Embryonic facial prominence (tissue), 1 donor: ENCODE data around the gene LEPR.
"Not testable (repeated sequence)": the region's sequence is repeated elsewhere in the genome, so short reads cannot be mapped to it uniquely, and the experiment has no call there.

Experiments used
- DNase-seq: peaks from one replicate; pipeline ENCODE4 v3.0.0-alpha.2; 2016; ENCODE audit errors: extremely low spot score

The LEPR gene

GRCh38 chr1:65437616-65438015 lies 17.1 kb downstream of the LEPR start:
- DNase-seq: no peak

- no peak for DNase-seq
These were observed 19.9 kb downstream of the LEPR start for GRCh38 chr1:65440322-65440900.

GRCh38 chr1:65440915-65441314 lies 20.4 kb downstream of the LEPR start:
- DNase-seq: no peak

GRCh38 chr1:65441464-65441863 lies 21.0 kb downstream of the LEPR start:
- DNase-seq: no peak

GRCh38 chr1:65442442-65442841 lies 22.0 kb downstream of the LEPR start:
- DNase-seq: no peak

- DNase-seq: no peak
These were observed 23.2 kb downstream of the LEPR start for GRCh38 chr1:65443647-65444046.

- no peak for DNase-seq
These were observed 23.7 kb downstream of the LEPR start for GRCh38 chr1:65444128-65444640.

- no peak for DNase-seq
These were observed 25.4 kb downstream of the LEPR start for GRCh38 chr1:65445837-65446236.

GRCh38 chr1:65449214-65449823 lies 28.9 kb downstream of the LEPR start:
- no peak for DNase-seq

GRCh38 chr1:65455678-65456077 lies 35.2 kb downstream of the LEPR start:
- DNase-seq: not testable (repeated sequence)

GRCh38 chr1:65456481-65456880 lies 36.0 kb downstream of the LEPR start:
- no peak for DNase-seq

- DNase-seq: no peak
These were observed 37.4 kb downstream of the LEPR start for GRCh38 chr1:65457868-65458267.

GRCh38 chr1:65458730-65459396 lies 38.4 kb downstream of the LEPR start:
- DNase-seq: no peak

GRCh38 chr1:65459397-65459768 lies 38.9 kb downstream of the LEPR start:
- no peak for DNase-seq

GRCh38 chr1:65465837-65466236 lies 45.4 kb downstream of the LEPR start:
- not testable (repeated sequence) for DNase-seq

GRCh38 chr1:65467536-65467935 lies 47.1 kb downstream of the LEPR start:
- DNase-seq: no peak

GRCh38 chr1:65469126-65469888 lies 48.8 kb downstream of the LEPR start:
- DNase-seq: no peak

- no peak for DNase-seq
These were observed 49.4 kb downstream of the LEPR start for GRCh38 chr1:65469889-65470340.
